ENCODE measurements around the gene CACNA1C. TPM values are rescaled to one million over a fixed set of nuclear protein-coding genes. Genes with fewer than 3 reads are reported as not detected.

CACNA1C gene
- total and polyA plus RNA-seq, 2 donors (not counting 1 experiment from before 2014, with no cell fraction given): 7.6 to 11.4 TPM

DNA sequence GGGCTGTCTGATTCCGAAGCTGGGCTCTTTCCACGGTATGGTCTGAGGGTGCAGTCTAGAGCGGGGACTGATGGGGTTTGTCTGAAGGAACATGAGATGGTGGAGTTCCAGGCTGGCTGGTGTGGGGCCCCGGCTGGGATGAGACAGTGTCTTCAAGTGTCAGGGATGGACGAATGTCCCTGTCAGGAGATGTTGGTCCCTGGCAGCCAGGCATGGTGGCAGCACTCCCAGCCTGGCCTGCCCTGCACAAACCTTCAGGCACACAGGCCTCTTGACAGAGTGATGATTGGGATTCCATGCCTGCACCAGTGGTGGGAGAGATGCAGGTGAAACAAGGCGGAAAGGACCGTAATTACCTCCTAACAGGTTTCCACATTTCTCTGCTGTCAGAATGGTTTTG is 221.9 kb downstream of the CACNA1C start:
- H3K79me2 ChIP-seq (ENCODE audit: control insufficient read depth, insufficient read depth, low read length): no peaks in the 10 kb centered on the region

DNA sequence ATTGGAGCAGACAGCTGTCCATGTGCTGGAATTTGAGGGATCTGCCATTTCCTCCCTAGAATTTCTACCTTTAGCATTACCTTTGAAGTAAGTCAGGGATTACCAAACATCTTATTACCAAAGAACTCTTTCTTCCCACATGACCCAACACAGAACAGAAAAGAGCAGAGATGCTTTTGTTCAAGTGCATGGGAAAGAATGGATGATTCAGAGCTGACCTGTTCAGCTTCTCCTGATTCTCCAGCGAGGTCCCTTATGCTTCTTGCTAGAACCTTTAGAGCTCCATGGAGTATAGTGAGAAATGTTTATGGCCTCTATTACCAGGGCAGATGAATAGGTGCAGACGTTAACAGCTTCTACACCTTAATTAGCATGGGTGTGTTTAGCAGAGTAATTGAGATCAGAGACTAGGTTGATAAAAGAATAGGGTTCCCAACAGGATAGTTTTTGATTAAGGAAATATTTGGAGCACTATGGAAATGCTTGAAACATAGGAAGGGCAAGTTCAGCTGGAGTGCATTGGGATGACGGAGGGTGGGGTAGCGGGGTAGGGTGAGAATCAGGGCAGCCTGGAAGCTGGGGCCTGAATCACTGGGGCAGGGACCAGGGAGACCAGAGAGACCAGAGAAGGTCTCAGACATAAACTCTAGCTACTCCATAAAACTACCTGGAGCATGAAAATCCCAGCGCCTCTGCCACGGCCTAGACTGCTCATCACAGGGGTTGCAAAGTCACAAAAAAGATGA is 223.7 kb downstream of the CACNA1C start:
- Histone ChIP-seq H3K9ac (ENCODE audit: insufficient read depth, low read length) (no peak overlapping the region), H3K27me3 (ENCODE audit: control insufficient read depth, insufficient read depth, low read length) (no peaks in the 10 kb centered on the region), H3K36me3 (ENCODE audit: control insufficient read depth, insufficient read depth, low read length) (no peaks in the 10 kb centered on the region), H3K4me1 (ENCODE audit: control insufficient read depth, extremely low read depth, insufficient read depth, low read length) (peaks cover 8% of the 10 kb centered on the region), H3K4me2 (ENCODE audit: extremely low read depth, insufficient read depth, low read length) (no peak overlapping the region), H3K4me3 (replicated peaks in 1 of 4; ENCODE audit: control extremely low read depth in 1 of 4, insufficient read depth in 1 of 4, low read depth in 3 of 4, low read length in 4 of 4) (no peak overlapping the region), H2AFZ (ENCODE audit: low read length) (no peak overlapping the region), H3K79me2 (ENCODE audit: control insufficient read depth, insufficient read depth, low read length) (no peaks in the 10 kb centered on the region), H3K9me3 (ENCODE audit: control insufficient read depth, insufficient read depth, low read depth, low read length) (no peaks in the 10 kb centered on the region), H3K27ac (ENCODE audit: insufficient read depth, low read length) (no peak overlapping the region), H4K20me1 (ENCODE audit: control insufficient read depth, extremely low read depth, insufficient read depth, low read length) (no peaks in the 10 kb centered on the region)
- peak in 1 of 2 donors; percentile 61 for DNase-seq (ENCODE audit: low read depth in 2 of 2)
- TF ChIP-seq CTCF (conservative IDR thresholded peaks at IDR 0.05 in 1 of 2, IDR thresholded peaks at IDR 0.05 in 1 of 2; ENCODE audit: low read depth in 1 of 2, low read length in 2 of 2) (no peak), EZH2 (IDR thresholded peaks at IDR 0.05; ENCODE audit: low read length, missing control alignments) (no peak)

More for the DNA sequence above, 221.9 kb downstream of the CACNA1C start:
- no peak overlapping the region for H3K4me2 ChIP-seq (ENCODE audit: extremely low read depth, insufficient read depth, low read length)
- H3K36me3 ChIP-seq (ENCODE audit: control insufficient read depth, insufficient read depth, low read length): no peaks in the 10 kb centered on the region
- no peaks in the 10 kb centered on the region for H3K9me3 ChIP-seq (ENCODE audit: control insufficient read depth, insufficient read depth, low read depth, low read length)
- TF ChIP-seq EZH2 (IDR thresholded peaks at IDR 0.05; ENCODE audit: low read length, missing control alignments): no peak
- TF ChIP-seq CTCF (conservative IDR thresholded peaks at IDR 0.05 in 1 of 2, IDR thresholded peaks at IDR 0.05 in 1 of 2; ENCODE audit: low read depth in 1 of 2, low read length in 2 of 2): no peak
- DNase-seq (ENCODE audit: low read depth in 2 of 2): no peak
- no peaks in the 10 kb centered on the region for H3K27me3 ChIP-seq (ENCODE audit: control insufficient read depth, insufficient read depth, low read length)
- H3K27ac ChIP-seq (ENCODE audit: insufficient read depth, low read length): no peak overlapping the region
- H2AFZ ChIP-seq (ENCODE audit: low read length): no peak overlapping the region
- no peak overlapping the region for H3K9ac ChIP-seq (ENCODE audit: insufficient read depth, low read length)
- no peak overlapping the region for H3K4me3 ChIP-seq (replicated peaks in 1 of 4; ENCODE audit: control extremely low read depth in 1 of 4, insufficient read depth in 1 of 4, low read depth in 3 of 4, low read length in 4 of 4)
- H3K4me1 ChIP-seq (ENCODE audit: control insufficient read depth, extremely low read depth, insufficient read depth, low read length): peaks cover 8% of the 10 kb centered on the region
- H4K20me1 ChIP-seq (ENCODE audit: control insufficient read depth, extremely low read depth, insufficient read depth, low read length): no peaks in the 10 kb centered on the region

- H3K4me1 ChIP-seq (ENCODE audit: control insufficient read depth, extremely low read depth, insufficient read depth, low read length): peaks cover 7% of the 10 kb centered on the region
- H3K79me2 ChIP-seq (ENCODE audit: control insufficient read depth, insufficient read depth, low read length): no peaks in the 10 kb centered on the region
- no peak overlapping the region for H2AFZ ChIP-seq (ENCODE audit: low read length)
- no peak overlapping the region for H3K4me2 ChIP-seq (ENCODE audit: extremely low read depth, insufficient read depth, low read length)
- no peak for DNase-seq (ENCODE audit: low read depth in 2 of 2)
- H3K36me3 ChIP-seq (ENCODE audit: control insufficient read depth, insufficient read depth, low read length): no peaks in the 10 kb centered on the region
- no peaks in the 10 kb centered on the region for H4K20me1 ChIP-seq (ENCODE audit: control insufficient read depth, extremely low read depth, insufficient read depth, low read length)
- no peaks in the 10 kb centered on the region for H3K27me3 ChIP-seq (ENCODE audit: control insufficient read depth, insufficient read depth, low read length)
- H3K9ac ChIP-seq (ENCODE audit: insufficient read depth, low read length): no peak overlapping the region
- no peak for TF ChIP-seq EZH2 (IDR thresholded peaks at IDR 0.05; ENCODE audit: low read length, missing control alignments)
- no peak for TF ChIP-seq CTCF (conservative IDR thresholded peaks at IDR 0.05 in 1 of 2, IDR thresholded peaks at IDR 0.05 in 1 of 2; ENCODE audit: low read depth in 1 of 2, low read length in 2 of 2)
- H3K4me3 ChIP-seq (replicated peaks in 1 of 4; ENCODE audit: control extremely low read depth in 1 of 4, insufficient read depth in 1 of 4, low read depth in 3 of 4, low read length in 4 of 4): no peak overlapping the region
- H3K27ac ChIP-seq (ENCODE audit: insufficient read depth, low read length): no peak overlapping the region
- H3K9me3 ChIP-seq (ENCODE audit: control insufficient read depth, insufficient read depth, low read depth, low read length): no peaks in the 10 kb centered on the region
These were observed 224.8 kb downstream of the CACNA1C start for GRCh38 chr12:2277492-2278155.
